A549 (cell line): ENCODE measurements around the gene ITSN2. TPM values are rescaled to one million over a fixed set of nuclear protein-coding genes. Genes with fewer than 3 reads are reported as not detected.

Source experiments
- ATAC-seq, 2 experiments: fragments of 200-7000 bp in 1 of 2; fragments of >200 bp in 1 of 2; cut with Nextera tagmentation in 1 of 2; cut with Tn5 transposase in 1 of 2; 3 replicates each; pipeline versions ENCODE4 v1.8.0 to v1.9.1; 2018 to 2020; ENCODE audit warnings: mild to moderate bottlenecking in 1 of 2, moderate library complexity in 1 of 2
- CTCF ChIA-PET: fragments of 300-600 bp; sonication (Branson Sonifier 250); formaldehyde crosslinking; extraction: SDS; loops from one replicate; lab custom pipeline; 2021; ENCODE audit warnings: antibody characterized with exemption, inconsistent platforms; lab: Yijun Ruan, JAX
- POLR2A ChIA-PET: fragments of 350-600 bp; formaldehyde crosslinking; extraction: SDS; loops from one replicate; lab custom pipeline; 2021; ENCODE audit warnings: antibody characterized with exemption, inconsistent platforms; lab: Yijun Ruan, JAX
- DNase-seq, 2 experiments: peaks; one replicate each; pipeline versions ENCODE4 v3.0.0 to v3.0.0-alpha.2; 2011 to 2016; ENCODE audit warnings: low read depth in 1 of 2, low spot score in 1 of 2
- FAIRE-seq: peaks from 2 replicates; lab custom pipeline; 2011; peaks lifted over from hg19 to GRCh38; lab: Jason Lieb, UNC
- H3K27ac ChIP-seq, 2 experiments: fragments of >200 bp; sonication (Bioruptor Twin); formaldehyde crosslinking; 3 replicates each; pipeline ENCODE4 v1.5.1; 2016 to 2017
- H3K4me1 ChIP-seq: fragments of >200 bp; sonication (Bioruptor Twin); formaldehyde crosslinking; 3 replicates; pipeline ENCODE4 v1.6.1; 2016
- H3K4me2 ChIP-seq: fragments of >200 bp; sonication (Bioruptor Twin); formaldehyde crosslinking; 3 replicates; pipeline ENCODE4 v1.6.1; 2016
- H3K4me3 ChIP-seq: fragments of >200 bp; sonication (Bioruptor Twin); formaldehyde crosslinking; 3 replicates; pipeline ENCODE4 v1.5.1; 2016
- H3K9me3 ChIP-seq: fragments of >200 bp; sonication (Bioruptor Twin); formaldehyde crosslinking; 3 replicates; pipeline ENCODE4 v1.6.1; 2016
- BHLHE40 ChIP-seq: IDR thresholded peaks from 2 replicates; pipeline ENCODE4 v1.6.1; 2012; ENCODE audit warnings: low read depth, low read length, inconsistent platforms
- CHD2 ChIP-seq: fragments of 150-350 bp; IDR thresholded peaks from 2 replicates; pipeline ENCODE4 v1.6.1; 2014; ENCODE audit warnings: low read length; ENCODE audit not compliant: partially characterized antibody
- FOSB ChIP-seq: fragments of 250-450 bp; sonication (Bioruptor Pico); IDR thresholded peaks from 2 replicates; pipeline ENCODE4 v1.5.0; 2020; ENCODE audit warnings: mild to moderate bottlenecking, moderate library complexity
- FOSL2 ChIP-seq, 2 experiments: fragments of 450-650 bp in 1 of 2; fragments of >200 bp in 1 of 2; sonication (Bioruptor Twin) in 1 of 2; formaldehyde crosslinking; IDR thresholded peaks; 2 replicates each; pipeline versions ENCODE4 v1.5.0 to v1.6.1; 2016 to 2020; ENCODE audit warnings: mild to moderate bottlenecking in 1 of 2, moderate library complexity in 1 of 2
- HEYL ChIP-seq: fragments of 250-450 bp; sonication (Bioruptor Pico); IDR thresholded peaks from 2 replicates; pipeline ENCODE4 v1.8.0; 2021; ENCODE audit warnings: mild to moderate bottlenecking, moderate library complexity
- JUNB ChIP-seq: fragments of >200 bp; sonication (Bioruptor Twin); formaldehyde crosslinking; IDR thresholded peaks from 2 replicates; pipeline ENCODE4 v1.6.1; 2016
- KDM5A ChIP-seq: fragments of 200-600 bp; sonication (generic); IDR thresholded peaks from 2 replicates; pipeline ENCODE4 v1.6.1; 2016; ENCODE audit warnings: antibody characterized with exemption, mild to moderate bottlenecking
- MYC ChIP-seq: IDR thresholded peaks from 2 replicates; pipeline ENCODE4 v1.6.1; 2012; ENCODE audit warnings: mild to moderate bottlenecking, inconsistent platforms, low read length, improper control_type of control experiment, borderline replicate concordance
- NPAS2 ChIP-seq: fragments of 250-450 bp; sonication (Bioruptor Pico); IDR thresholded peaks from 2 replicates; pipeline ENCODE4 v1.8.0; 2022; ENCODE audit warnings: mild to moderate bottlenecking, moderate library complexity, borderline replicate concordance
- RAD21 ChIP-seq, 2 experiments: fragments of >200 bp in 1 of 2; sonication (Bioruptor Twin) in 1 of 2; formaldehyde crosslinking in 1 of 2; IDR thresholded peaks in 1 of 2; conservative IDR thresholded peaks in 1 of 2; 2 replicates in 1 of 2; 3 replicates in 1 of 2; pipeline ENCODE4 v1.6.1; 2012 to 2018; ENCODE audit warnings: inconsistent platforms in 1 of 2
- SMC3 ChIP-seq: fragments of >200 bp; sonication (Bioruptor Twin); formaldehyde crosslinking; IDR thresholded peaks from 3 replicates; pipeline ENCODE4 v1.6.1; 2018; ENCODE audit warnings: inconsistent platforms
- TP53 ChIP-seq: fragments of 250-450 bp; sonication (Bioruptor Pico); IDR thresholded peaks from 2 replicates; pipeline ENCODE4 v1.5.0; 2021; ENCODE audit warnings: mild to moderate bottlenecking, moderate library complexity
- WGBS: methylation state at CpG from one replicate; pipeline ENCODE4 v1.1.6; 2017; ENCODE audit errors: missing lambda C conversion rate; 5-methylcytosine and 5-hydroxymethylcytosine counted together
- polyA plus RNA-seq, 4 experiments: library from polyadenylated mRNA; depleted of rRNA in 3 of 4; stranded (reverse); fragments of >200 nt; fragmentation: RNase III in 1 of 4; extraction: RNeasy Plus Mini Kit Qiagen cat#74134 plus additional on column Dnase treatment in 1 of 4; gene quantifications; 2 replicates in 3 of 4; 3 replicates in 1 of 4; pipeline ENCODE4 v1.2.3, GENCODE V29; 2011 to 2017
- TF ChIP-seq, protein P1 (sequence below): fragments of 150-350 bp; IDR thresholded peaks from 2 replicates; pipeline ENCODE4 v1.6.1; 2014; ENCODE audit warnings: low read depth, mild to moderate bottlenecking, low read length
- TF ChIP-seq, protein P2 (sequence below): fragments of >200 bp; sonication (Bioruptor Twin); formaldehyde crosslinking; IDR thresholded peaks from 3 replicates; pipeline ENCODE4 v1.5.1; 2016
- TF ChIP-seq, protein P3 (sequence below): IDR thresholded peaks from 2 replicates; pipeline ENCODE4 v1.6.1; 2012
- TF ChIP-seq, protein P4 (sequence below): IDR thresholded peaks from 2 replicates; pipeline ENCODE4 v1.6.1; 2012; ENCODE audit warnings: low read depth, borderline replicate concordance

ITSN2 gene
- polyA plus RNA-seq, 2 of the 4 experiments (the other 2 are of a cell fraction), result 19.8 to 48.3 TPM

- no peaks in the 10 kb centered on the region for H3K9me3 ChIP-seq
- TF ChIP-seq FOSB (CRISPR knock-in tag) (no peak), KDM5A (no peak)
- TF ChIP-seq, protein P1, sequence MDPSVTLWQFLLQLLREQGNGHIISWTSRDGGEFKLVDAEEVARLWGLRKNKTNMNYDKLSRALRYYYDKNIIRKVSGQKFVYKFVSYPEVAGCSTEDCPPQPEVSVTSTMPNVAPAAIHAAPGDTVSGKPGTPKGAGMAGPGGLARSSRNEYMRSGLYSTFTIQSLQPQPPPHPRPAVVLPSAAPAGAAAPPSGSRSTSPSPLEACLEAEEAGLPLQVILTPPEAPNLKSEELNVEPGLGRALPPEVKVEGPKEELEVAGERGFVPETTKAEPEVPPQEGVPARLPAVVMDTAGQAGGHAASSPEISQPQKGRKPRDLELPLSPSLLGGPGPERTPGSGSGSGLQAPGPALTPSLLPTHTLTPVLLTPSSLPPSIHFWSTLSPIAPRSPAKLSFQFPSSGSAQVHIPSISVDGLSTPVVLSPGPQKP, result no peak
- TF ChIP-seq, protein P2, sequence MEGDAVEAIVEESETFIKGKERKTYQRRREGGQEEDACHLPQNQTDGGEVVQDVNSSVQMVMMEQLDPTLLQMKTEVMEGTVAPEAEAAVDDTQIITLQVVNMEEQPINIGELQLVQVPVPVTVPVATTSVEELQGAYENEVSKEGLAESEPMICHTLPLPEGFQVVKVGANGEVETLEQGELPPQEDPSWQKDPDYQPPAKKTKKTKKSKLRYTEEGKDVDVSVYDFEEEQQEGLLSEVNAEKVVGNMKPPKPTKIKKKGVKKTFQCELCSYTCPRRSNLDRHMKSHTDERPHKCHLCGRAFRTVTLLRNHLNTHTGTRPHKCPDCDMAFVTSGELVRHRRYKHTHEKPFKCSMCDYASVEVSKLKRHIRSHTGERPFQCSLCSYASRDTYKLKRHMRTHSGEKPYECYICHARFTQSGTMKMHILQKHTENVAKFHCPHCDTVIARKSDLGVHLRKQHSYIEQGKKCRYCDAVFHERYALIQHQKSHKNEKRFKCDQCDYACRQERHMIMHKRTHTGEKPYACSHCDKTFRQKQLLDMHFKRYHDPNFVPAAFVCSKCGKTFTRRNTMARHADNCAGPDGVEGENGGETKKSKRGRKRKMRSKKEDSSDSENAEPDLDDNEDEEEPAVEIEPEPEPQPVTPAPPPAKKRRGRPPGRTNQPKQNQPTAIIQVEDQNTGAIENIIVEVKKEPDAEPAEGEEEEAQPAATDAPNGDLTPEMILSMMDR, result no peak
- TF ChIP-seq, protein P3, sequence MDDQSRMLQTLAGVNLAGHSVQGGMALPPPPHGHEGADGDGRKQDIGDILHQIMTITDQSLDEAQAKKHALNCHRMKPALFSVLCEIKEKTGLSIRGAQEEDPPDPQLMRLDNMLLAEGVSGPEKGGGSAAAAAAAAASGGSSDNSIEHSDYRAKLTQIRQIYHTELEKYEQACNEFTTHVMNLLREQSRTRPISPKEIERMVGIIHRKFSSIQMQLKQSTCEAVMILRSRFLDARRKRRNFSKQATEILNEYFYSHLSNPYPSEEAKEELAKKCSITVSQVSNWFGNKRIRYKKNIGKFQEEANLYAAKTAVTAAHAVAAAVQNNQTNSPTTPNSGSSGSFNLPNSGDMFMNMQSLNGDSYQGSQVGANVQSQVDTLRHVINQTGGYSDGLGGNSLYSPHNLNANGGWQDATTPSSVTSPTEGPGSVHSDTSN, result no peak
- no peak overlapping the region for H3K4me3 ChIP-seq
- no peak overlapping the region for H3K4me2 ChIP-seq
- ATAC-seq (no peak), DNase-seq (no peak), FAIRE-seq (no peak)
- ChIA-PET POLR2A (no interaction called here), CTCF (interaction anchor here (0.6 to 1.5 kb wide), 3 partner anchors 20 to 461 kb away, joined by 3 read pairs; no protein-coding TSS in a partner anchor)
- 88% methylated on average over 3 of the region's 3 CpGs for WGBS
- no peak overlapping the region for H3K27ac ChIP-seq
- H3K4me1 ChIP-seq, result no peaks in the 10 kb centered on the region
Measured at GRCh38 chr2:24261441-24261840, 98.9 kb downstream of the ITSN2 start.

DNA sequence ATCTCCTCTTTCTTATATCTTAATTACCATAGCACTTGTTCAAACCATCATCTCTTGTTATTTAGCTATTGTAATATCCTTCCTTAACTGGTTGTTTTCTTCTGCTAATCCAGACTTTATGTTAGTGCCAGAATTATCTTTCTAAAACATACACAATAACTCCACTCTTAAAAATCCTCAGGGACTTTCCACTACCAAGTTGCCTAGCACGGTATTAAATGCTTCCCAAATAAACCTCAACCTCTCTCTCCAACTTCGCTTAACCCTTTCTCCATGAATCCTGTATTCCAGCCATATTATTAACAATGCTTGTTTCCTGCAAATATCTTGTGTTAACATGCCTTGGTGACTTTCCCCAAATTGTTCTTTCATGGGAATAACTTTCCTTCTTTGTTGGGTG, 101.0 kb downstream of the ITSN2 start:
- no peak for ATAC-seq
- CTCF ChIA-PET, result interaction anchor here (0.6 kb wide), 1 partner anchor 1416 kb away, joined by 3 read pairs; no protein-coding TSS in a partner anchor
- Histone ChIP-seq H3K4me2 (no peak overlapping the region), H3K4me3 (no peak overlapping the region), H3K27ac (no peak overlapping the region), H3K4me1 (no peaks in the 10 kb centered on the region), H3K9me3 (no peaks in the 10 kb centered on the region)
- FAIRE-seq, result peak; percentile 49
- POLR2A ChIA-PET, result no interaction called here
- no peak for DNase-seq
- WGBS, result 70% methylated on average over 2 of the region's 2 CpGs
- TF ChIP-seq CHD2, result no peak
- no peak for TF ChIP-seq HEYL (CRISPR knock-in tag)
- TF ChIP-seq, protein P3, result no peak
- TF ChIP-seq SMC3, result no peak
- no peak for TF ChIP-seq RAD21 (conservative IDR thresholded peaks at IDR 0.05 in 1 of 2, IDR thresholded peaks at IDR 0.05 in 1 of 2)
- TF ChIP-seq BHLHE40, result no peak
- no peak for TF ChIP-seq JUNB

DNA sequence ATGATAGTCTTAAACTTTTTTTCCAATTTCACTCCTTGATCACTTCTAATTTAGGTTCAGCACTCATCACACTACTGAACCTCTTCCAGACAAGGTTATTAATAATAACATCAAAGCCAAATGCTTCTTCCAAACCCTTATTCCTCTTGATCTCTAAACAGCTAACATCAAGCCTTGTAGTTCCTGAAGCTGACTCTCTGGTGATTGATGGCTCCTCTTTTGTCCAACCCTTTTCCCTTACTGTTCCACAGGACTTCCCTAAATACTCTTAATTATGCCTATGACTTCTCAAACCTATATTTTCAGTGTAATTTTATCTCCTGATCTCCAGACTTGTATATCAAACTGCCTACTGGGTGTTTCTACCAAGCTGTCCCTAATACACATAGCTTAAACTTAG, 101.6 kb downstream of the ITSN2 start:
- Histone ChIP-seq H3K4me2 (no peak overlapping the region), H3K4me3 (no peak overlapping the region), H3K9me3 (no peaks in the 10 kb centered on the region), H3K27ac (no peak overlapping the region), H3K4me1 (peaks cover under 1% of the 10 kb centered on the region; the same call in 1 of the 3 replicates)
- ChIA-PET POLR2A (no interaction called here), CTCF (no interaction called here)
- ATAC-seq, result no peak
- DNase-seq, result no peak
- no peak for FAIRE-seq
- TF ChIP-seq MYC (no peak), SMC3 (no peak), TP53 (CRISPR knock-in tag) (no peak), NPAS2 (CRISPR knock-in tag) (no peak), FOSL2 (IDR thresholded peaks at IDR 0.05) (no peak), FOSL2 (CRISPR knock-in tag; IDR thresholded peaks at IDR 0.05) (no peak), BHLHE40 (no peak)
- TF ChIP-seq, protein P4, sequence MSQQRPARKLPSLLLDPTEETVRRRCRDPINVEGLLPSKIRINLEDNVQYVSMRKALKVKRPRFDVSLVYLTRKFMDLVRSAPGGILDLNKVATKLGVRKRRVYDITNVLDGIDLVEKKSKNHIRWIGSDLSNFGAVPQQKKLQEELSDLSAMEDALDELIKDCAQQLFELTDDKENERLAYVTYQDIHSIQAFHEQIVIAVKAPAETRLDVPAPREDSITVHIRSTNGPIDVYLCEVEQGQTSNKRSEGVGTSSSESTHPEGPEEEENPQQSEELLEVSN, result no peak
- TF ChIP-seq, protein P2, result no peak
